Activated CD4-positive, CD25-positive, alpha-beta regulatory T cell (primary cell): Measurements from ENCODE around the gene HRG.

Experiments used
- DNase-seq, 4 experiments: peaks; one replicate each; lab custom pipeline; 2025; lab: John Stamatoyannopoulos, UW

HRG gene

DNA sequence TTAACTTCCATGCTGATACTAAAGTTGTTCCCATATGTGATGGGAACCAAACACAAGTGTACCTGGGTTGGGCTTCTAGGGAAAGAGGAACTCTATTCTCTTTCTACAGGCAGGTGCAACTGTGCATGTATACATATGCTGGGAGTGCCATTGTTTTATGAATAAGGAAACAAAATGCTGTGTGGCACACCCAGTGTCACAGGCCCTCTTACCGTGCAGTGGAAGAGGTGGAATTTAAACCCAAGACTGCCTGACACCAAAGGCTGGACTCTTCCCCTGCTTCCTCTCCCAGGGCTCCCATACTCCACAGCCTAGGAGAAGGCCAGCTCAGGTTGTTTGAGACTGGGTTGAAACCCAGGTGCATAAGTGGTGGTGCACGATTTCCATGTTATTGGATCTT is 27.6 kb upstream of the HRG start:
- DNase-seq: no peak

DNA sequence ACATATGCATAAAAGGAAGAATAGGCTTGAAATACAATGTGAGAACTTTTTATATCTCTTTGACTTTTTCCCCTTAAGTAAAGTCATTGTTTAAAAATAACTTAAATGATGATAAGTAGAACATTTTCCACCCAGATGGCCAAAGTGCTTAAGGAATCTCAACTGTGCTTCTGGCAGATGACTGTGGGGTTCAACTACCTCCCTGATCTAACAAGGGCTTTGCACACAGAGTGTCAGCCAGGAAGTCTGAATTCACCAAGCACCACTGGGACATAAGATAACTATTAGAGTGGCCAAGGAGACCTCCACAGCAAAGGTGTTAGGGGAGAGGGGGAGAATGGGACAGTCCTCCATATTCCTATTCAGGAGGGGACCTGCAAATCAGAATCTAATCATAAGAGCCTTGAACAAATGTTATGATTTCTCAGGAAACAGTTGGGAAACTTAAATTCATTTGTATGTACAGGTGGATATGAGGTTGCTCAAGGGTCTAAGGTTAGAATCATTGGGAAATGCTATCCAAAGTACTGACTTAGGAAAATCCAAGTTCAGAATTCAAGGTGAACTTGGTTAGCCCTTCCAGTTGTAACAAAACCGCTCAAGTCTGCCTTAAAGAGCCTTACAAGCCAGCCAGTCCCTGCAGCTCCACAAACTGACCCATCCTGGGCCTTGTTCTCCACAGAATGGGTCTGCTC is 25.9 kb upstream of the HRG start, which contains the start of gene FETUB:
TSS of gene FETUB (plus strand) at position 622 of the 695 bp plus-strand sequence. CDS start at position 684, 62 bp downstream.
- DNase-seq: no peak

- DNase-seq: no peak
These were observed 25.4 kb upstream of the HRG start for GRCh38 chr3:186640473-186640818.

GRCh38 chr3:186640929-186641328 is 24.9 kb upstream of the HRG start:
- DNase-seq: no peak

GRCh38 chr3:186642014-186642413 is 23.8 kb upstream of the HRG start:
- no peak for DNase-seq

DNA sequence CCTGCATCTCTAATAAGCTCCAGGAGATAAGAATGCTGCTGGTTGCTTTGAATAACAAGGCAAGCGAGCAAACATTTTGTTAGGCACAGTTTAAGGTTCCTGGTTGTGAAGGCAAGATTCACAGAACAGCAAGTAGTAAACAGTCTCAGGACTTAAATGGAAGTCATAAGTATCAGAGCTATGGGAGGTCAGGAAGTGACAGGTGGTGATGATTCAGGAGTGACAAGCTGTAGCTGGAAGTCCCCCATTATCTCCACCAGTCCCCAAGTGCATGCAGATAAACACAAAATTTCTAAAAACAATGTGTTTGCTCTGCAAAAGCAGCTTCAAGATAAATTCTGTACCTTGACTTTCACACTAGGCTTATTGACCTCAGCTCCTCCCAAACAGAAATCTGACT is 22.3 kb upstream of the HRG start:
- DNase-seq: no peak

DNA sequence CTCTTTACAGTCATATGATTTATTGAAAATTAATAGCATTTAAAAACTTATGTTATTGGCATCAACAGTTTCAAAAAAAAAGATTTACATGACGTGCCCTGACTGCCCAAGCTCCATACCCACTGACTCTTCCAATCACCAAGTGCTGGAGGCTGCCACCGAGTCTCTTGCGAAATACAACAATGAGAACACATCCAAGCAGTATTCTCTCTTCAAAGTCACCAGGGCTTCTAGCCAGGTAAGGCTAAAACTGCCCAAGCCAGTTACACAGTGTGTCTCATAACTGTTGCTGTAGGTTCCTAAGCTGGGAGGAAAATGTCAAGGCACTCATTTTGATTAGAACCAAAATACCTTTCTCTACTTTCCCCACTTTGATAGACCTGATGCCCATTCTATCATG is 21.1 kb upstream of the HRG start:
- no peak for DNase-seq

GRCh38 chr3:186646106-186646505 is 19.7 kb upstream of the HRG start:
- DNase-seq: no peak

DNA sequence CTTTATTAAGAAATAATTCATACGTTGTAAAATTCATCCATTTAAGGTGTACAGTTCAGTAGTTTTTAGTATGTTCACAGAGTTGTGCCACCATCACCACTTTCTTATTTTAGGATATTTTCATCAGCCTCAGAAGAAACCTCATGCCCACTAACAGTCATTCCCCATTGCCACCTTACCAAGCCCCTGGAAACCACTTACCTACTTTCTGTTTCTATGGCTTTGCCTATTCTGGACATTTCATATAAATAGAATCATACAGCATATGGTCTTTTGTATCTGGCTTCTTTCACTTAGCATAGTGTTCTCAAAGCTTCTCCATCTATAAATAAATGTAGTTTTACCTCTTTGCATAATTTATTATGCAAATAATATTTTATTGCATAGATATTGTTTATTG is 19.0 kb upstream of the HRG start:
- DNase-seq: no peak

DNA sequence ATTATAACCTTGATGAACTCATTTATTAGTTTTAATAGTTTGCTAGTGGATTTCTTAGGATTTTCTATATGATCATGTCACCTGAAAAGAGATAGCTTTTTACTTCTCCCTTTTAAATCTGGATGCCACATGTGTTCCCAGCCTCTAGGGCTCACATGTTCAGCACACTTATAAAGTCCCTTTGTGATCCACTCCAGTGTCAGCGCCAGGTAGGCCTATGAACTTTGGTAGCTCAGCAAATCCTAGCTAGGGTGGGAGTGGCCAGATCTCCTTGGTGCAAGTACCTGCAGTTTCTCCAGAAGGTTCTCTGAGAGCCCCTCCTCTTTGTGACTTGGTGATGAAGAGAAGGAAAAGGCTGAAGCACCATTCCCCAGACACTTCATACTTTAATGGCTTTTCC is 17.0 kb upstream of the HRG start:
- DNase-seq: no peak

GRCh38 chr3:186651678-186652215 is 14.1 kb upstream of the HRG start:
- no peak for DNase-seq

DNA sequence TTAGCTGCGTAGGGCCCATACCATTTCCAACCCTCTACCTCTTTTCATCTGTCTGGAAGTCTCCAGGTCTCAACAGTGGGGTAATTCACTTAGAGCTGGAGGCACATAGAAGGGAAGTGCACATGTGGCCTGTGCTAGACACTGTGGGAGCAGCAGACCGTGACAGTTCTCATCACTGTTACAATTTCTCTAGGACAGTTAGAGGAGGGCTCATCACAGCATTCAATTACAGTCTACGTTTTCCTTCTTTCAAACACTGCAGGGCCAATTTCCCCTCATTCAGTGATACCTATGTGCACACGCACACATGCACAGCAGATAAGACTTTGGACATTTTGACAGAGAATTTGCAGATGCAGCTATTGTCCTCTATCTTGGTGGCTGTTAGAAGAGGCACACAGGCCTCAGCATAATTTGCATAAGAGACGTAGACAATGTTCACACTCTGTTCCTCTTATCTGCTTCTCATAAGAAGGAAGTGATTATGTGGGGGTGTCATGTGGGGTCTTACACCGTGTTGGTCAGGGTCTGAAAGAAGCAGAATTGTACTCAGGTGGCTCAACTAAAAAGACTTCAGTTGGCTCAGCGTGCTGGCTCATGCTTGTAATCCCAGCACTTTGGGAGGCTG is 12.6 kb upstream of the HRG start:
- no peak for DNase-seq

DNA sequence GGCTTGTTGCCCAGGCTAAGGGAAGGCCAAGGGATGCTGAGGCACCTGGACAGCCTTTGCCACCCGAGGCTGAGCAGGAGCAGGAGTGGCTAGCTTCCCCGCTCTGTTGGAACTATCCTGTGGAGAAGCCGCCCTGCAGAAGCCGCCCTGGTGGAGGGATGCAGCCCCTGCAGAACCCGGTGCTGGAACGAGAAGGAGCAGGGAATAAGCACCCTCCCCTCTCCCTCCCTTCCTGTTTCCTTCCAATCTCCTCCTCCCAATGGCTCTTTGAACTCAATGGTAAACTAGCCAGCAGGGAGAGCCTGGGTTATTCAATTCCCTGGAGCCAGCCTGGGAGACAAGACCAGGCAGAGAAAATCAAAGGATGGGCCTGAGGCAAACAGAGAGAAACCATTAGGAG is 11.8 kb upstream of the HRG start:
- no peak for DNase-seq

GRCh38 chr3:186663361-186664118 is 2.3 kb upstream of the HRG start:
- no peak for DNase-seq

DNA sequence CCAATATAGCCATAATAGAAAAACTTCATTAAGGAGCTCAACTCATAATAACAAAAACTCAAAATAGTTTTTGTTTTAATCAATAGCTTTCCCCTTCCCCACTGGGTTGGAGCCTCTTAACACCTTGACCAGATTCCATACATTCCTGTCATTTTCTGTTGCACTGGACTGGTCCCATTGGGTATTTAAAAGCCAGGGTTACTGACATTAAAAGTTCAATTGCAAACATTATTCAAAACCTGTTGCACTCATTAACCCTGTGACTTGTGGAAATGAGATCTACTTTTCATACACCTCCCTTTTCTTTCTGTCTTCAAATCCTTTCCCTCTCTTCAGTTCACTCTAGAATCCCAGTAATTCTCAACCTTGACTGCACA is 1.7 kb upstream of the HRG start:
- no peak for DNase-seq

GRCh38 chr3:186664506-186664905 is 1.3 kb upstream of the HRG start:
- DNase-seq: no peak

DNA sequence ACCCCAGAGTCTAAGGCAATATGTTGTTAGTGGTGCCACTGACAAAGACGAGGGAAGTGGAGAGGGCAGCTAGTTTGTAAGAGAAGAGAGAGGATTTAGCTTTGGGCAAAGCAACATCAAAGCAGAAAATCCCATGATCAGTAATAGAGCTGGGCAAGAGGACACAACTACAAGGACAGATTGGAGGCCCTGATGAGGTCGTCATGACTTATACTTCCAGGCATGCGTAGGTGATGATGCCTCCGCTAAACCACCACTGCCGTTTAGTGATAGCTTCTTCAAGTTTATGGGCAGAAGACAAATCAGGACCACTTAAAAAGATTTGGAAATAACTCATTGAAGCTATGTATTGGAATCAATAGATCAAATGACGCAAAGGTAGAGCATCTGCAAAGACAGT is 2.6 kb downstream of the HRG start:
- no peak for DNase-seq

GRCh38 chr3:186669378-186670084 is 3.7 kb downstream of the HRG start:
- DNase-seq: no peak

DNA sequence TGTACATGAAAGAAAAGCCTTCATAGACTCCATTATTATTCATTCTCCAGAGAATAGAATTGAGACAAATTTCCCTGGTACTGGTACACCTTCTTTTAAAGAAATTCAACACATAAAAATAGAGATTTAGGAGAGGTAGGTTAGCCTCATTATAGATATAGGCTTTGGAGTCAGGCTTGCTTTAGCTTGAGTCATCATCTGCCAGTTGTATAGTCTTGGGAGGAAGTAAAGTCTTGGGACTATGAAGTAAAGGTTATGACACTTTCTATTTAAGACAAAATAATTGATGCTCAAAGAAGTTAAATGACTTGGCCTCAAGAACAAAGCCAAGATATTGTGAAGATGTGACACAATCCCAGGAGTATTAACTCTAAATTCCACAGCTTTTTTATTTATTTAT is 4.3 kb downstream of the HRG start:
- no peak for DNase-seq

DNA sequence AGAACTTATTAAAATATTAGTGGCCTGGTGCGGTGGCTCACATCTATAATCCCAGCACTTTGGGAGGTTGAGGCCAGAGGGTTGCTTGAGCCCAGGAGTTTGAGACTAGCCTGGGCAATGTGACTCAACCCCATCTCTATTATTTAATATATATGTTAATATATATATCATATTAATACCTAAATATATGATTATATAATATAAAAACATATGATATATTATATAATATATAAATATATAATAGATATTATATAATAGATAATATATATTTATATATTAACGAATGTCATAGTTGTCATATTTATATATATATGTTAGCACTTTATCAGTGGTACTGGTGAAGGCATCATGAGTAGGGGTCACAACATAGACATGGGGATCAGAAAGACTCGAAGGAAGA is 5.2 kb downstream of the HRG start:
- DNase-seq: no peak

- DNase-seq: no peak
These were observed 12.8 kb downstream of the HRG start for GRCh38 chr3:186678604-186679003.

DNA sequence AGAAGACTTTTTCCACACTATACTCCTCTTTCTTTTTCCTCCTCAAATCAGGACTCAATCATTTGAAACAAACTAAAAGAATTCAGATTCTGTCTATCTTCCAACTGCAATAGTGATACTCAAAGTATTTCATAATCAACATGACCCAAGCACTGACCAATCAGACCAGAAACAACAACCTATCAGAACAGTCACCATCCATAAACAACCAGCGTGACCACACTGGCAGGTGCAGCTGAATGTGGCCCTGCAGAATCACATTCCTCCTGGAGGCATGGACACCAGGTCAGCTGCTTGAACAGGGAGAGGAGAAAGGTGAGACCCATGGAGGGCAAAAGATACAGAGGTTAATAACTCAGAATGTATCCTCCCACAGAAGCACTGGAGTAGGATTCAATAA is 13.3 kb downstream of the HRG start:
- DNase-seq: no peak

DNA sequence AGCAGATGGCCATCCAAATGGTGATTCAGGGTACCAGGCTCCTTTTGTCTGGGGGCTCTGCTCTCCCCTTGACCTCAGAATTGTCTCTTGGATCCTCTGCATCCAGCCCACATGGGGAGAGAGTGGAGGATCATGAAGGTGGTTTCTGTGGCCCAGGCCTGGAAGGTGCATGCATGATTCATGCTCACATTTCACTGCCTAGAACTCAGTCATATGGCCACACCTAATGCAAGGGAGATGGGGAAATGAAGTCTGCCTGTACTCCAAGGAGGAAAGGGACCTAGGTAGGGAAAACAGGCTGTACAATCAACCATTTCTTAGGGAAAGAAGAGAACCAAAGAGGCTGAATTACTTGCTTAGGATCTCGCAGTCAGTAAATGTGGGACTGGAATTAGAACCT is 15.1 kb downstream of the HRG start:
- no peak for DNase-seq
